ENCODE measurements around the gene RAB11FIP2. TPM values are rescaled to one million over a fixed set of nuclear protein-coding genes. Genes with fewer than 3 reads are reported as not detected.
A peak's percentile ranks its signal among the peaks of the same experiment; 100 is the strongest.

RAB11FIP2 gene
- polyA plus RNA-seq, 2 of the 4 experiments (the other 2 are of a cell fraction): 10.0 to 29.3 TPM

DNA sequence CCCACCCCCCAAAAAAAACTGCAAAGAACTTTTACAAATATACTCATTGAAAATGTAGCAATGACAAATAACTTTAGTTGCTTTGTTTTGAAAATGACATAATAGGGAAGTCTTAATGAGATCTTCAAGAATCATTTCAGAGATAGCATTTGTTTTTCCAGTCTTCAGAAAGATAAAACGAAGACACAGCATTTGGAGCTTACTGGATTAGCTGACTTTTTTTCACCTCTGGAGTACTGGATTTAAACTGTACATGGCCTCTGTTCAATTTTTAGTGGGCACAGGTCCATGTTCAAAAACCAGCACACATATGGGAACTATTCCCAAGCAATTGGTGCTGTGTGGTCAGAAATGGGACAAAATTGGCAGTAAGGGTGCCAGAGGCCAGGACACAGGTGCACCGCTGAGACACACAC is 3.9 kb downstream of the RAB11FIP2 start:
- Histone ChIP-seq H3K4me3 (no peak overlapping the region), H3K4me1 (peaks cover 50% of the 10 kb centered on the region), H3K9me3 (no peaks in the 10 kb centered on the region), H3K4me2 (peak overlapping the region; percentile 19; the same call in 2 of the 3 replicates), H3K27ac (no peak overlapping the region)
- ChIA-PET POLR2A (no interaction called here), CTCF (interaction anchor here (1.6 kb wide), 1 partner anchor 15 kb away, joined by 3 read pairs; no protein-coding TSS in a partner anchor)
- 89% methylated on average over 2 of the region's 2 CpGs for WGBS (ENCODE audit: missing lambda C conversion rate)
- FAIRE-seq (no peak), DNase-seq (ENCODE audit: low read depth in 1 of 2, low spot score in 1 of 2) (no peak), ATAC-seq (no peak)
- no peak for TF ChIP-seq NFE2L2 (conservative IDR thresholded peaks at IDR 0.05; ENCODE audit: low read length)
- TF ChIP-seq TP53 (CRISPR knock-in tag; IDR thresholded peaks at IDR 0.05): no peak
- TF ChIP-seq HMGXB4 (CRISPR knock-in tag; IDR thresholded peaks at IDR 0.05; ENCODE audit: borderline replicate concordance): no peak
- TF ChIP-seq FOSB (CRISPR knock-in tag; IDR thresholded peaks at IDR 0.05): no peak
- no peak for TF ChIP-seq MAZ (IDR thresholded peaks at IDR 0.05; ENCODE audit: borderline replicate concordance, low read depth, low read length)
- TF ChIP-seq ZSCAN20 (CRISPR knock-in tag; IDR thresholded peaks at IDR 0.05): no peak
- no peak for TF ChIP-seq CHD4 (IDR thresholded peaks at IDR 0.05; ENCODE audit: borderline replicate concordance)
- no peak for TF ChIP-seq ZFP36 (IDR thresholded peaks at IDR 0.05; ENCODE audit: borderline replicate concordance, partially characterized antibody)
- no peak for TF ChIP-seq REST (IDR thresholded peaks at IDR 0.05)
- TF ChIP-seq KDM5A (IDR thresholded peaks at IDR 0.05): no peak
- TF ChIP-seq, protein P1, sequence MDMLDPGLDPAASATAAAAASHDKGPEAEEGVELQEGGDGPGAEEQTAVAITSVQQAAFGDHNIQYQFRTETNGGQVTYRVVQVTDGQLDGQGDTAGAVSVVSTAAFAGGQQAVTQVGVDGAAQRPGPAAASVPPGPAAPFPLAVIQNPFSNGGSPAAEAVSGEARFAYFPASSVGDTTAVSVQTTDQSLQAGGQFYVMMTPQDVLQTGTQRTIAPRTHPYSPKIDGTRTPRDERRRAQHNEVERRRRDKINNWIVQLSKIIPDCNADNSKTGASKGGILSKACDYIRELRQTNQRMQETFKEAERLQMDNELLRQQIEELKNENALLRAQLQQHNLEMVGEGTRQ (IDR thresholded peaks at IDR 0.05): no peak
- TF ChIP-seq CTCF (IDR thresholded peaks at IDR 0.05): no peak
- no peak for TF ChIP-seq HOXB5 (CRISPR knock-in tag; IDR thresholded peaks at IDR 0.05)
- TF ChIP-seq RFX5 (IDR thresholded peaks at IDR 0.05): no peak
- TF ChIP-seq, protein P2, sequence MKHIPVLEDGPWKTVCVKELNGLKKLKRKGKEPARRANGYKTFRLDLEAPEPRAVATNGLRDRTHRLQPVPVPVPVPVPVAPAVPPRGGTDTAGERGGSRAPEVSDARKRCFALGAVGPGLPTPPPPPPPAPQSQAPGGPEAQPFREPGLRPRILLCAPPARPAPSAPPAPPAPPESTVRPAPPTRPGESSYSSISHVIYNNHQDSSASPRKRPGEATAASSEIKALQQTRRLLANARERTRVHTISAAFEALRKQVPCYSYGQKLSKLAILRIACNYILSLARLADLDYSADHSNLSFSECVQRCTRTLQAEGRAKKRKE (CRISPR knock-in tag; IDR thresholded peaks at IDR 0.05; ENCODE audit: low read depth): no peak

DNA sequence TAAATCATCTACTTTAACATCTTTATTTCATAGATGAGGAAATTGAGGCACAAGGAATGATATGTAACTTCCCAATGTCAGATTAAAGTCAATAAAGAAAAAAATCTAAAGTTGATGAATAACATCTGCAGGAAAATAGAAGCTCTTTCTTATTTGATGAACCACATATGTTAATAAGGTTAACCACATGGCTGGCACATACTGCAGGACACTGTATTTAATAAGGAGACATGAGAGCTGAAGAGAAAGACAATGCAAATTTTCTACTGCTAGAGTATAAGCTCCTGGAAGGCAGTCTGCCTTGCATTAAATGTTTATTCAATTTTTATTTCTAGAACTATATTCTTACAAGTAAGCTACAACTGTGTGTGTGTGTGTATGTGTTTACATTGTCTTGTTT is 4.4 kb downstream of the RAB11FIP2 start:
- CTCF ChIA-PET: interaction anchor here (0.6 to 1.6 kb wide), 4 partner anchors 9 to 546 kb away, joined by 3 read pairs; no protein-coding TSS in a partner anchor
- POLR2A ChIA-PET: no interaction called here
- no peak for ATAC-seq
- no peak for DNase-seq (ENCODE audit: low read depth in 1 of 2, low spot score in 1 of 2)
- no peak overlapping the region for H3K4me3 ChIP-seq
- no peaks in the 10 kb centered on the region for H3K9me3 ChIP-seq
- no peak for FAIRE-seq
- H3K4me2 ChIP-seq: peak overlapping the region; percentile 19; the same call in 1 of the 3 replicates
- peaks cover 45% of the 10 kb centered on the region for H3K4me1 ChIP-seq
- no peak overlapping the region for H3K27ac ChIP-seq
- no peak for TF ChIP-seq RARB (CRISPR knock-in tag; IDR thresholded peaks at IDR 0.05)
- no peak for TF ChIP-seq FOSB (CRISPR knock-in tag; IDR thresholded peaks at IDR 0.05)
- TF ChIP-seq FOSL2 (IDR thresholded peaks at IDR 0.05): no peak
- no peak for TF ChIP-seq FOSL2 (CRISPR knock-in tag; IDR thresholded peaks at IDR 0.05)
- no peak for TF ChIP-seq HOXB13 (CRISPR knock-in tag; IDR thresholded peaks at IDR 0.05; ENCODE audit: low read depth)
- no peak for TF ChIP-seq TFCP2L1 (CRISPR knock-in tag; IDR thresholded peaks at IDR 0.05)
- no peak for TF ChIP-seq HOXA7 (CRISPR knock-in tag; IDR thresholded peaks at IDR 0.05)
- TF ChIP-seq, protein P2 (CRISPR knock-in tag; IDR thresholded peaks at IDR 0.05; ENCODE audit: low read depth): no peak
- no peak for TF ChIP-seq GATA3 (IDR thresholded peaks at IDR 0.05; ENCODE audit: borderline replicate concordance)
- no peak for TF ChIP-seq MYC (IDR thresholded peaks at IDR 0.05; ENCODE audit: borderline replicate concordance, low read length)
- no peak for TF ChIP-seq ELK1 (IDR thresholded peaks at IDR 0.05; ENCODE audit: low read depth, low read length)
- TF ChIP-seq KDM1A (IDR thresholded peaks at IDR 0.05; ENCODE audit: low read depth): no peak
- no peak for TF ChIP-seq MAX (IDR thresholded peaks at IDR 0.05)
- no peak for TF ChIP-seq EP300 (IDR thresholded peaks at IDR 0.05)

Measured in A549 (cell line).